IMR-90 (cell line): ENCODE measurements around the gene PRELID2. TPM values are rescaled to one million over a fixed set of nuclear protein-coding genes. Genes with fewer than 3 reads are reported as not detected.

Experiments used
- ATAC-seq: fragments of 200-7000 bp; cut with Tn5 transposase; 2 replicates; pipeline ENCODE4 v1.9.1; 2020; ENCODE audit warnings: low read depth, mild to moderate bottlenecking, moderate library complexity
- BruUV-seq: library from RNA; stranded (reverse); fragments of 400-500 nt; replicated peaks from 2 replicates; lab custom pipeline; 2021; lab: Mats Ljungman, UMichigan
- CTCF ChIA-PET: fragments of 300-600 bp; formaldehyde crosslinking; extraction: SDS; loops from one replicate; lab custom pipeline; 2021; ENCODE audit warnings: antibody characterized with exemption; lab: Yijun Ruan, JAX
- POLR2A ChIA-PET: fragments of 300-600 bp; sonication (Branson Sonifier 250); formaldehyde crosslinking; loops from one replicate; lab custom pipeline; 2022; ENCODE audit warnings: antibody characterized with exemption; ENCODE audit not compliant: unreplicated experiment; lab: Charles Lee
- DNase-seq: peaks from one replicate; pipeline ENCODE4 v3.0.0; 2013
- H2AFZ ChIP-seq: replicated peaks from 2 replicates; pipeline ENCODE3; 2013; ENCODE audit warnings: low read length, mild to moderate bottlenecking; ENCODE audit not compliant: poor library complexity
- H2AK5ac ChIP-seq: 2 replicates; pipeline ENCODE4 v1.6.1; 2013; ENCODE audit warnings: low read depth, low read length, inconsistent platforms
- H2AK9ac ChIP-seq: replicated peaks from 2 replicates; pipeline ENCODE3; 2013; ENCODE audit warnings: mild to moderate bottlenecking, low read depth, low read length, moderate library complexity; ENCODE audit not compliant: poor library complexity
- H2BK120ac ChIP-seq: 2 replicates; pipeline ENCODE4 v1.6.1; 2013; ENCODE audit warnings: low read depth, low read length, inconsistent platforms
- H2BK15ac ChIP-seq: 3 replicates; pipeline ENCODE4 v1.6.1; 2013; ENCODE audit warnings: low read depth, low read length, inconsistent platforms
- H2BK20ac ChIP-seq: 2 replicates; pipeline ENCODE4 v1.6.1; 2013; ENCODE audit warnings: low read depth, mild to moderate bottlenecking, inconsistent platforms, low read length, moderate library complexity
- H2BK5ac ChIP-seq: 2 replicates; pipeline ENCODE4 v1.6.1; 2013; ENCODE audit warnings: mild to moderate bottlenecking, low read depth, low read length, inconsistent platforms; ENCODE audit not compliant: poor library complexity, severe bottlenecking
- H3K14ac ChIP-seq: replicated peaks from 2 replicates; pipeline ENCODE4 v1.6.1; 2013; ENCODE audit warnings: low read depth, low read length, inconsistent platforms
- H3K18ac ChIP-seq: 2 replicates; pipeline ENCODE4 v1.6.1; 2013; ENCODE audit warnings: low read depth, low read length, control low read depth
- H3K23ac ChIP-seq: 2 replicates; pipeline ENCODE4 v1.6.1; 2013; ENCODE audit warnings: low read depth, low read length, inconsistent platforms
- H3K27ac ChIP-seq: 2 replicates; pipeline ENCODE4 v1.5.1; 2013; ENCODE audit warnings: mild to moderate bottlenecking, control low read depth, low read length; ENCODE audit not compliant: insufficient read depth
- H3K27me3 ChIP-seq: 2 replicates; pipeline ENCODE4 v1.6.1; 2013; ENCODE audit warnings: low read length; ENCODE audit not compliant: control insufficient read depth, insufficient read depth
- H3K36me3 ChIP-seq: 2 replicates; pipeline ENCODE4 v1.6.1; 2013; ENCODE audit warnings: low read length, mixed read lengths; ENCODE audit not compliant: control insufficient read depth, insufficient read depth
- H3K4ac ChIP-seq: 2 replicates; pipeline ENCODE4 v1.6.1; 2013; ENCODE audit warnings: low read depth, low read length, inconsistent platforms
- H3K4me1 ChIP-seq: 2 replicates; pipeline ENCODE4 v1.6.1; 2013; ENCODE audit warnings: low read length, mixed read lengths; ENCODE audit not compliant: control insufficient read depth, insufficient read depth
- H3K4me2 ChIP-seq: 2 replicates; pipeline ENCODE4 v1.6.1; 2013; ENCODE audit warnings: low read depth, mild to moderate bottlenecking, control low read depth, low read length, moderate library complexity
- H3K4me3 ChIP-seq: 2 replicates; pipeline ENCODE4 v1.5.1; 2013; ENCODE audit warnings: low read depth, mild to moderate bottlenecking, control low read depth, low read length, moderate library complexity; ENCODE audit not compliant: insufficient read depth
- H3K56ac ChIP-seq: 2 replicates; pipeline ENCODE4 v1.6.1; 2013; ENCODE audit warnings: low read length, inconsistent platforms; ENCODE audit not compliant: insufficient read depth; ENCODE audit errors: extremely low read depth
- H3K79me1 ChIP-seq, 2 experiments: 2 replicates each; pipeline ENCODE4 v1.6.1; 2013; ENCODE audit warnings: low read length in 2 of 2, inconsistent platforms in 1 of 2, low read depth in 1 of 2
- H3K9ac ChIP-seq: 2 replicates; pipeline ENCODE4 v1.6.1; 2013; ENCODE audit warnings: low read depth, low read length, control low read depth
- H3K9me1 ChIP-seq: 2 replicates; pipeline ENCODE4 v1.6.1; 2013; ENCODE audit warnings: low read length, inconsistent platforms; ENCODE audit not compliant: insufficient read depth
- H3K9me3 ChIP-seq: 2 replicates; pipeline ENCODE4 v1.6.1; 2013; ENCODE audit warnings: low read length; ENCODE audit not compliant: control insufficient read depth, insufficient read depth
- H4K20me1 ChIP-seq: 2 replicates; pipeline ENCODE4 v1.6.1; 2013; ENCODE audit warnings: low read length, inconsistent platforms; ENCODE audit not compliant: insufficient read depth
- H4K5ac ChIP-seq: 2 replicates; pipeline ENCODE4 v1.6.1; 2013; ENCODE audit warnings: mild to moderate bottlenecking, low read depth, low read length, control low read depth
- H4K8ac ChIP-seq, 2 experiments: 2 replicates each; pipeline ENCODE4 v1.6.1; 2013; ENCODE audit warnings: low read depth in 2 of 2, low read length in 2 of 2, control low read depth in 1 of 2, inconsistent platforms in 1 of 2
- H4K91ac ChIP-seq: 2 replicates; pipeline ENCODE4 v1.6.1; 2013; ENCODE audit warnings: low read depth, low read length, inconsistent platforms; ENCODE audit not compliant: insufficient read depth
- RFX5 ChIP-seq: IDR thresholded peaks from 2 replicates; pipeline ENCODE4 v1.8.0; 2012; ENCODE audit warnings: low read depth, mild to moderate bottlenecking, low read length, moderate library complexity
- WGBS, 2 experiments: methylation state at CpG; one replicate each; pipeline versions ENCODE4 v1.1.5 to v1.1.7; 2013; ENCODE audit warnings: missing lambda C conversion rate in 2 of 2; ENCODE audit not compliant: insufficient read length in 1 of 2; ENCODE audit errors: extremely low coverage in 2 of 2; 5-methylcytosine and 5-hydroxymethylcytosine counted together
- dilution Hi-C: fragments of 300-500 bp; cut with HindIII; formaldehyde crosslinking; loops from one replicate; pipeline ENCODE4 v1.14.3; 2018; ENCODE audit warnings: low sequenced_read_pairs; ENCODE audit not compliant: unreplicated experiment
- in situ Hi-C: fragments of 300-500 bp; cut with MboI; formaldehyde crosslinking; loops from 3 replicates; pipeline ENCODE4 v1.14.3; 2019; ENCODE audit warnings: low sequenced_read_pairs, inconsistent platforms, mixed read lengths
- intact Hi-C: fragments of 100-400 bp; cut with micrococcal nuclease; formaldehyde crosslinking; loops from 2 replicates; pipeline ENCODE4 v1.10.0; 2022
- polyA plus RNA-seq, 3 experiments: library from polyadenylated mRNA; depleted of rRNA; stranded (reverse); fragments of >200 nt; gene quantifications; 2 replicates each; pipeline ENCODE4 v1.2.3, GENCODE V29; 2012; ENCODE audit warnings: low replicate concordance in 1 of 3
- total RNA-seq: library from RNA; depleted of rRNA; stranded (reverse); fragments of >200 nt; gene quantifications from 2 replicates; pipeline ENCODE4 v1.2.3, GENCODE V29; 2012

Gene PRELID2
- total and polyA plus RNA-seq, 2 of the 4 experiments (the other 2 are of a cell fraction) = 4.9 to 8.6 TPM

DNA sequence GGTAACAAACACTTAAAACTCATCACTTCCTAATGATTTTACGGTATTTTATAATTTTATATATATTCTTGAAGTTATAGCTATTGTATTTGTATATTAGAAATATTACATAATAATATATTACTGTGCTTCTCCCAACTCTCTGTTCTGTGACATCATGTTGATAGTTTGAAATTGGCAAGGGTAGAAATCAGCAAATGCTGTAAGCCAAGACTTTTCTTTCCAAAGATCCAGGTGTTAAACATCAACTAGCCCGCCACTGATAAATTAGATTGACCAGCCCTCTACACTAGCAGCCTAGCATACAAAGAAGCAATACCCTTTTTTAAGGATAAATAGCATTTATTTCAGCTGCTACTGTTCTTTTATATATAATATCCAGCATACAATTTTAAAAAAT is 122.9 kb downstream of the PRELID2 start:
- Histone ChIP-seq H2BK15ac (no peak overlapping the region), H3K4ac (no peak overlapping the region), H2BK120ac (no peak overlapping the region), H2AFZ (no peak overlapping the region), H3K27ac (no peak overlapping the region), H2BK5ac (no peak overlapping the region), H2AK5ac (no peak overlapping the region), H3K14ac (no peak overlapping the region), H3K79me1 (no peaks in the 10 kb centered on the region), H3K18ac (no peak overlapping the region), H4K5ac (no peak overlapping the region), H3K27me3 (no peaks in the 10 kb centered on the region), H3K56ac (no peak overlapping the region), H3K23ac (no peak overlapping the region), H3K4me1 (no peaks in the 10 kb centered on the region), H3K9me1 (no peaks in the 10 kb centered on the region), H2AK9ac (no peak overlapping the region), H3K4me3 (no peak overlapping the region), H4K8ac (no peak overlapping the region), H3K4me2 (no peak overlapping the region), H3K9me3 (no peaks in the 10 kb centered on the region), H4K91ac (no peak overlapping the region), H3K36me3 (no peaks in the 10 kb centered on the region), H2BK20ac (no peak overlapping the region), H3K9ac (no peak overlapping the region), H4K20me1 (no peaks in the 10 kb centered on the region)
- ATAC-seq (no peak), DNase-seq (no peak)
- CTCF ChIA-PET = no interaction called here
- BruUV-seq = no TSS peak
- in situ Hi-C loops (loop anchor here (25.0 kb wide), 1 partner anchor 1500 kb away; no protein-coding TSS in a partner anchor), intact Hi-C loops (no loop called here), dilution Hi-C loops (no loop called here)
- no CpG with 5 or more reads among the region's 2 CpGs for WGBS, 2 experiments
- POLR2A ChIA-PET = no interaction called here
- TF ChIP-seq RFX5 = no peak
